Loucy (cell line): ENCODE results near the gene H19.

ENCODE experiments used
- EZH2phosphoT487 ChIP-seq: fragments of 200-600 bp; IDR thresholded peaks from 2 replicates; pipeline ENCODE4 v1.6.1; 2018; ENCODE audit warnings: antibody characterized with exemption, mild to moderate bottlenecking, moderate library complexity, borderline replicate concordance
- TF ChIP-seq, protein P1 (sequence below): fragments of 200-600 bp; sonication (generic); conservative IDR thresholded peaks from 2 replicates; pipeline ENCODE4 v1.5.1; 2014; ENCODE audit warnings: mild to moderate bottlenecking, antibody characterized with exemption, low read length

DNA sequence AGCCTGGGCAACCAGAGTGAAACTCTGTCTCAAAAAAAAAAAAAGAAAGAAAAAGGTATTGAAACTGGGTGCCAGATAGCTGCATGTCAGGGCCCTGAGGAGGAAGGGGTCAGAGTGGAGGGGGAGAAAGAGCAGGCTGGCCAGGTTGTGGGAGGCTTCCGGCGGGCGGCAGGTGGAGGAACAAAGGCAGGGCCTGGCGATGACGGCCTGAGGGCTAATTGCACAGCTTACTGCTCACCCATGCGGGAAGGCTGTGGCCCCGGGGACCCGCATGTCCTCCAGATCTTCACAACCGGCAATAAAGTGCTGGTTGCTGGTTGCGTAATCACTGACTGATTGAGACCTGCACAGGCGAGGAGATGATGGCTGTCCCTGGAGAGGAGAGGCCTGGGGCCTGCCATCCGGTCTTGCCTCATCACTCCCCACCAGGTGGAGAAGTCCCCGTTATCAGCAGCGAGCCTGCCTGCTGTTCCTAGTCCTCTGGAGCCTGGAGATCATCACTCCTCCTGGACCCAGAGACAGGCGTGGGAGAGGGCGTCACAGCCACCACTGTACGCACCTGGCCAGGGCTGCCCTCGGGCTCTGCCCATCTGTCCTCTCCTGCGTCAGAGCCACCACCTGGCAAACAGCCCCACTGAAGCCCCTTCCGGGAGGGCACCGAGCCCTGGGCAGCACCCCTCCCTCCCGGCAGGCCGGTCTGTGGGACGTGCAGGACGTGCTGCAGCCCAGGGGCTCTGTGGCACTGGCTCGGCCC lies 18.7 kb downstream of the H19 start:
- TF ChIP-seq, protein P1, sequence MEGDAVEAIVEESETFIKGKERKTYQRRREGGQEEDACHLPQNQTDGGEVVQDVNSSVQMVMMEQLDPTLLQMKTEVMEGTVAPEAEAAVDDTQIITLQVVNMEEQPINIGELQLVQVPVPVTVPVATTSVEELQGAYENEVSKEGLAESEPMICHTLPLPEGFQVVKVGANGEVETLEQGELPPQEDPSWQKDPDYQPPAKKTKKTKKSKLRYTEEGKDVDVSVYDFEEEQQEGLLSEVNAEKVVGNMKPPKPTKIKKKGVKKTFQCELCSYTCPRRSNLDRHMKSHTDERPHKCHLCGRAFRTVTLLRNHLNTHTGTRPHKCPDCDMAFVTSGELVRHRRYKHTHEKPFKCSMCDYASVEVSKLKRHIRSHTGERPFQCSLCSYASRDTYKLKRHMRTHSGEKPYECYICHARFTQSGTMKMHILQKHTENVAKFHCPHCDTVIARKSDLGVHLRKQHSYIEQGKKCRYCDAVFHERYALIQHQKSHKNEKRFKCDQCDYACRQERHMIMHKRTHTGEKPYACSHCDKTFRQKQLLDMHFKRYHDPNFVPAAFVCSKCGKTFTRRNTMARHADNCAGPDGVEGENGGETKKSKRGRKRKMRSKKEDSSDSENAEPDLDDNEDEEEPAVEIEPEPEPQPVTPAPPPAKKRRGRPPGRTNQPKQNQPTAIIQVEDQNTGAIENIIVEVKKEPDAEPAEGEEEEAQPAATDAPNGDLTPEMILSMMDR = no peak
- TF ChIP-seq EZH2phosphoT487 = no peak
